Tibial artery (tissue), 4 donors: Measurements from ENCODE around the gene ILDR2.

ENCODE experiments used
- DNase-seq, 2 donors: peaks; one replicate each; pipeline ENCODE4 v3.0.0-alpha.2; 2019
- H3K27ac ChIP-seq, 2 donors: fragments of 200-600 bp; sonication (generic) in 1 of 2; 1 replicate in 1 of 2; 2 replicates in 1 of 2; pipeline ENCODE4 v1.5.1; 2018 to 2019; ENCODE audit warnings: mild to moderate bottlenecking in 1 of 2
- H3K27me3 ChIP-seq, 2 donors: fragments of 200-600 bp; sonication (generic) in 1 of 2; one replicate each; pipeline versions ENCODE4 v1.5.1 to v1.6.0; 2016 to 2019
- H3K36me3 ChIP-seq, 3 donors: fragments of 200-600 bp; sonication (generic) in 2 of 3; one replicate each; pipeline ENCODE4 v1.5.1; 2016 to 2019; ENCODE audit warnings: mild to moderate bottlenecking in 2 of 3
- H3K4me1 ChIP-seq, 4 donors: fragments of 200-600 bp; sonication (generic) in 2 of 4; 1 replicate in 3 of 4; 2 replicates in 1 of 4; pipeline ENCODE4 v1.5.1; 2016 to 2019
- H3K4me3 ChIP-seq, 2 donors: fragments of 200-600 bp; sonication (generic) in 1 of 2; 1 replicate in 1 of 2; 2 replicates in 1 of 2; pipeline ENCODE4 v1.5.1; 2018 to 2019; ENCODE audit warnings: mild to moderate bottlenecking in 2 of 2
- H3K9me3 ChIP-seq, 3 donors: fragments of 200-600 bp; sonication (generic) in 1 of 3; one replicate each; pipeline ENCODE4 v1.5.1; 2016 to 2019
- CTCF ChIP-seq, 2 experiments: fragments of 200-600 bp in 1 of 2; fragments of 450-650 bp in 1 of 2; IDR thresholded peaks; one replicate each; pipeline ENCODE4 v1.5.1; 2017 to 2019; ENCODE audit warnings: antibody characterized with exemption in 2 of 2, mild to moderate bottlenecking in 1 of 2, moderate library complexity in 1 of 2
- intact Hi-C: fragments of 100-400 bp; cut with DNase I; formaldehyde crosslinking; loops from one replicate; pipeline ENCODE4 v1.15.0; 2023; ENCODE audit warnings: low total_unique reads

ILDR2 gene

GRCh38 chr1:166977951-166978350 is 2.6 kb upstream of the ILDR2 start:
- Histone ChIP-seq H3K4me1 (peaks cover 0 to 21% (median 7%) of the 10 kb centered on the region in 4 donors), H3K4me3 (no peak overlapping the region), H3K9me3 (no peaks in the 10 kb centered on the region), H3K27ac (no peak overlapping the region), H3K36me3 (no peaks in the 10 kb centered on the region), H3K27me3 (peaks cover 0 to 6% of the 10 kb centered on the region in 2 donors)
- no peak for TF ChIP-seq CTCF (IDR thresholded peaks at IDR 0.05)
- no peak for DNase-seq
- intact Hi-C loops: no loop called here

GRCh38 chr1:166974647-166975345 is 544 bp downstream of the ILDR2 start:
- H3K27me3 ChIP-seq: peaks cover 0 to 30% of the 10 kb centered on the region in 2 donors
- H3K36me3 ChIP-seq: no peaks in the 10 kb centered on the region
- H3K27ac ChIP-seq: no peak overlapping the region
- TF ChIP-seq CTCF (IDR thresholded peaks at IDR 0.05): no peak
- intact Hi-C loops: no loop called here
- H3K4me1 ChIP-seq: peaks cover 0 to 21% (median 7%) of the 10 kb centered on the region in 4 donors
- peak overlapping the region; percentile 66 to 84 for H3K4me3 ChIP-seq
- H3K9me3 ChIP-seq: no peaks in the 10 kb centered on the region
- DNase-seq: no peak

- intact Hi-C loops: no loop called here
- Histone ChIP-seq H3K36me3 (no peaks in the 10 kb centered on the region), H3K4me1 (peaks cover 0 to 21% (median 7%) of the 10 kb centered on the region in 4 donors), H3K4me3 (no peak overlapping the region), H3K27me3 (peaks cover 0 to 31% of the 10 kb centered on the region in 2 donors), H3K27ac (no peak overlapping the region), H3K9me3 (no peaks in the 10 kb centered on the region)
- DNase-seq: no peak
- no peak for TF ChIP-seq CTCF (IDR thresholded peaks at IDR 0.05)
Observed at GRCh38 chr1:166972826-166973225, 2.5 kb downstream of the ILDR2 start.

GRCh38 chr1:166972193-166972592 is 3.1 kb downstream of the ILDR2 start:
- TF ChIP-seq CTCF (IDR thresholded peaks at IDR 0.05): no peak

GRCh38 chr1:166971252-166971651 is 4.1 kb downstream of the ILDR2 start:
- DNase-seq: no peak
- no peak overlapping the region for H3K4me3 ChIP-seq
- no peak overlapping the region for H3K27ac ChIP-seq
- no peaks in the 10 kb centered on the region for H3K9me3 ChIP-seq
- H3K27me3 ChIP-seq: peaks cover 0 to 33% of the 10 kb centered on the region in 2 donors
- TF ChIP-seq CTCF (IDR thresholded peaks at IDR 0.05): no peak
- intact Hi-C loops: no loop called here
- H3K4me1 ChIP-seq: peaks cover 0 to 20% (median 6%) of the 10 kb centered on the region in 4 donors
- no peaks in the 10 kb centered on the region for H3K36me3 ChIP-seq

More at GRCh38 chr1:166972193-166972592, 3.1 kb downstream of the ILDR2 start:
- peaks cover 0 to 21% (median 7%) of the 10 kb centered on the region in 4 donors for H3K4me1 ChIP-seq
- peaks cover 0 to 33% of the 10 kb centered on the region in 2 donors for H3K27me3 ChIP-seq
- no peak overlapping the region for H3K4me3 ChIP-seq
- H3K9me3 ChIP-seq: no peaks in the 10 kb centered on the region
- intact Hi-C loops: no loop called here
- H3K36me3 ChIP-seq: no peaks in the 10 kb centered on the region
- no peak overlapping the region for H3K27ac ChIP-seq
- no peak for DNase-seq
